Peyer's patch (tissue), 4 donors: ENCODE measurements around the gene TDRD9.

ENCODE experiments used
- CTCF ChIP-seq, 6 experiments: fragments of 450-650 bp in 4 of 6; fragments of 200-600 bp in 2 of 6; sonication (generic) in 1 of 6; IDR thresholded peaks; one replicate each; pipeline ENCODE4 v1.5.1; 2017 to 2019; ENCODE audit warnings: antibody characterized with exemption in 6 of 6, mild to moderate bottlenecking in 3 of 6, moderate library complexity in 1 of 6
- POLR2A ChIP-seq, 2 donors: fragments of 450-650 bp; IDR thresholded peaks; one replicate each; pipeline ENCODE4 v1.5.1; 2017; ENCODE audit warnings: antibody characterized with exemption in 2 of 2, mild to moderate bottlenecking in 2 of 2, moderate library complexity in 2 of 2

GRCh38 chr14:103931422-103931821 is 3.2 kb downstream of the TDRD9 start:
- TF ChIP-seq CTCF (IDR thresholded peaks at IDR 0.05) (no peak), POLR2A (IDR thresholded peaks at IDR 0.05) (no peak)
